Thymus (tissue), 11 donors: ENCODE measurements around the gene HECTD2. TPM values are rescaled to one million over a fixed set of nuclear protein-coding genes. Genes with fewer than 3 reads are reported as not detected.
"Not testable (repeated sequence)": the region's sequence is repeated elsewhere in the genome, so short reads cannot be mapped to it uniquely, and the experiment has no call there.

Experiments
- DNase-seq, 9 donors: peaks; one replicate each; pipeline ENCODE4 v3.0.0-alpha.2; 2013; ENCODE audit warnings: low spot score in 9 of 9, low read depth in 6 of 9, missing footprints in 1 of 9
- H3K27ac ChIP-seq, 2 donors: one replicate each; pipeline ENCODE4 v1.5.1; 2013; ENCODE audit warnings: control low read depth in 1 of 2, low read depth in 1 of 2, low read length in 1 of 2, mild to moderate bottlenecking in 1 of 2, moderate library complexity in 1 of 2
- H3K27me3 ChIP-seq, 2 donors: one replicate each; pipeline ENCODE4 v1.5.1; 2013; ENCODE audit warnings: low read length in 1 of 2; ENCODE audit not compliant: control insufficient read depth in 2 of 2, insufficient read depth in 1 of 2
- H3K36me3 ChIP-seq, 2 donors: one replicate each; pipeline ENCODE4 v1.5.1; 2013; ENCODE audit warnings: low read length in 1 of 2, mild to moderate bottlenecking in 1 of 2, moderate library complexity in 1 of 2; ENCODE audit not compliant: control insufficient read depth in 2 of 2, insufficient read depth in 2 of 2
- H3K4me1 ChIP-seq, 2 donors: one replicate each; pipeline ENCODE4 v1.5.1; 2013; ENCODE audit warnings: low read length in 2 of 2; ENCODE audit not compliant: control insufficient read depth in 2 of 2, insufficient read depth in 2 of 2
- H3K4me3 ChIP-seq, 2 donors: one replicate each; pipeline ENCODE4 v1.5.1; 2013; ENCODE audit warnings: low read length in 2 of 2, control low read depth in 1 of 2, mild to moderate bottlenecking in 1 of 2
- H3K9me3 ChIP-seq, 2 donors: one replicate each; pipeline ENCODE4 v1.5.1; 2013; ENCODE audit warnings: low read length in 1 of 2, mild to moderate bottlenecking in 1 of 2; ENCODE audit not compliant: control insufficient read depth in 2 of 2, insufficient read depth in 1 of 2
- WGBS: extraction: QIAGEN DNeasy Blood & Tissue Kit; methylation state at CpG from one replicate; pipeline ENCODE4 v1.1.7; 2013; 5-methylcytosine and 5-hydroxymethylcytosine counted together
- polyA plus RNA-seq: library from polyadenylated mRNA; stranded (reverse); fragments of 200-250 nt; gene quantifications from one replicate; pipeline ENCODE4 v1.2.3, GENCODE V29; 2013
- total RNA-seq: library from RNA; stranded (reverse); fragments of 120-200 nt; gene quantifications from one replicate; pipeline ENCODE4 v1.2.4, GENCODE V29; 2013
- donor health status: healthy.

Gene HECTD2
- total and polyA plus RNA-seq, 2 donors: 3.9 to 8.1 TPM

- Histone ChIP-seq H3K9me3 (no peaks in the 10 kb centered on the region), H3K4me3 (no peak overlapping the region), H3K4me1 (no peaks in the 10 kb centered on the region), H3K36me3 (no peaks in the 10 kb centered on the region), H3K27me3 (no peaks in the 10 kb centered on the region), H3K27ac (no peak overlapping the region)
- DNase-seq: no peak
- 87% methylated on average over 2 of the region's 2 CpGs for WGBS
These were observed 22.0 kb downstream of the HECTD2 start for GRCh38 chr10:91432175-91432574.

GRCh38 chr10:91433620-91434019 lies 23.5 kb downstream of the HECTD2 start:
- no peak for DNase-seq
- H3K36me3 ChIP-seq: no peaks in the 10 kb centered on the region
- no peaks in the 10 kb centered on the region for H3K9me3 ChIP-seq
- H3K27ac ChIP-seq: no peak overlapping the region
- no peaks in the 10 kb centered on the region for H3K4me1 ChIP-seq
- no peak overlapping the region for H3K4me3 ChIP-seq
- H3K27me3 ChIP-seq: no peaks in the 10 kb centered on the region
- WGBS: 95% methylated on average over 2 of the region's 2 CpGs

- H3K36me3 ChIP-seq: no peaks in the 10 kb centered on the region
- no peak for DNase-seq
- H3K4me3 ChIP-seq: no peak overlapping the region
- no peaks in the 10 kb centered on the region for H3K27me3 ChIP-seq
- WGBS: 99% methylated on average over 1 of the region's 1 CpG
- no peaks in the 10 kb centered on the region for H3K9me3 ChIP-seq
- no peak overlapping the region for H3K27ac ChIP-seq
- H3K4me1 ChIP-seq: no peaks in the 10 kb centered on the region
These were observed 23.9 kb downstream of the HECTD2 start for GRCh38 chr10:91434041-91434440.

GRCh38 chr10:91435241-91435640 lies 25.1 kb downstream of the HECTD2 start:
- no peaks in the 10 kb centered on the region for H3K4me1 ChIP-seq
- no peaks in the 10 kb centered on the region for H3K9me3 ChIP-seq
- WGBS: 97% methylated on average over 2 of the region's 2 CpGs
- H3K4me3 ChIP-seq: no peak overlapping the region
- no peak overlapping the region for H3K27ac ChIP-seq
- DNase-seq: no peak
- H3K27me3 ChIP-seq: no peaks in the 10 kb centered on the region
- H3K36me3 ChIP-seq: no peaks in the 10 kb centered on the region

GRCh38 chr10:91438228-91438627 lies 28.1 kb downstream of the HECTD2 start:
- not testable (repeated sequence) for H3K4me3 ChIP-seq, DNase-seq, H3K27ac ChIP-seq, H3K27me3 ChIP-seq, H3K4me1 ChIP-seq, H3K36me3 ChIP-seq, H3K9me3 ChIP-seq
- 97% methylated on average over 2 of the region's 2 CpGs for WGBS

GRCh38 chr10:91444211-91445182 lies 34.4 kb downstream of the HECTD2 start:
- Histone ChIP-seq H3K27ac (no peak overlapping the region), H3K4me3 (no peak overlapping the region), H3K36me3 (no peaks in the 10 kb centered on the region), H3K4me1 (no peaks in the 10 kb centered on the region), H3K9me3 (no peaks in the 10 kb centered on the region), H3K27me3 (no peaks in the 10 kb centered on the region)
- WGBS: 95% methylated on average over 6 of the region's 6 CpGs
- DNase-seq: no peak

- no peak for DNase-seq
- Histone ChIP-seq H3K9me3 (peaks cover 0 to 4% of the 10 kb centered on the region in 2 donors), H3K4me3 (no peak overlapping the region), H3K4me1 (no peaks in the 10 kb centered on the region), H3K36me3 (no peaks in the 10 kb centered on the region), H3K27me3 (no peaks in the 10 kb centered on the region), H3K27ac (no peak overlapping the region)
These were observed 41.9 kb downstream of the HECTD2 start for GRCh38 chr10:91452063-91452462.

- Histone ChIP-seq H3K36me3 (no peaks in the 10 kb centered on the region), H3K27me3 (no peaks in the 10 kb centered on the region), H3K9me3 (peaks cover 0 to 4% of the 10 kb centered on the region in 2 donors), H3K27ac (no peak overlapping the region), H3K4me3 (no peak overlapping the region), H3K4me1 (no peaks in the 10 kb centered on the region)
- DNase-seq: no peak
These were observed 43.4 kb downstream of the HECTD2 start for GRCh38 chr10:91453535-91453934.

GRCh38 chr10:91455135-91455534 lies 45.0 kb downstream of the HECTD2 start:
- 98% methylated on average over 1 of the region's 1 CpG for WGBS
- not testable (repeated sequence) for H3K36me3 ChIP-seq, H3K4me3 ChIP-seq, H3K27me3 ChIP-seq, H3K27ac ChIP-seq, DNase-seq, H3K9me3 ChIP-seq, H3K4me1 ChIP-seq
